ENCODE data around the gene PSME4. TPM values are rescaled to one million over a fixed set of nuclear protein-coding genes. Genes with fewer than 3 reads are reported as not detected.

Gene PSME4
- total RNA-seq, 2 experiments from 2014 or later, result 51.7 to 54.4 TPM

DNA sequence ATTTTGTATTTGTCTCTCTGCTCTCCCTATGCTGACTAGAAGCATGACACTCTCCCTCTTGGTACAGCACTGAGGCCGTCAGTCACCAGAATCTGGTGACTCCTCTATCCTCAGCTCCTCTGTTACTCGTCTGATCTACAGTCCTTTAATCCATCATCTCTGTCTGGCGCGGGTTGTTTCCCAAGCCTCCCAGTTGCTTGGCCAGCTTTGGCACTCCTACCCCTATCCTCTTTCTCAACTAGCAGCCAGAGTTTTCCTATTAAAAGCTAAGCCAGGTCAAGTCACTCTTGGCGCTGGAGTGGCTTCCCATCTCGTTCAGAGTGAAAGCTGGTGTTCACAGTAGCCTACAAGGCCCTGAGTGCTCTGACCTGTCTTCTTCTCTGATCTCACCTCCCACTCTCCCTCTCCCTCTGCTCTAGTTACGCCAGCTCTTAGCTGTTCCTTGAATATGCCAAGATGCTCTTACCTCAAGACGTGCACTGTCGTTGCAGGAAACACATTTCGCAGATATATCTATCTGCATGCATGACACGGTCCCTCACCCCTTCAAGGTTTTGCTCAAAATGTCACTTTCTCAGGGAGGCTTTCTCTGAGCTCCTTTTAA lies 41.8 kb upstream of the PSME4 start:
- H3K9me3 Mint-ChIP-seq, result no peaks in the 10 kb centered on the region
- POLR2A ChIA-PET, result interaction anchor here (2.3 kb wide), 1 partner anchor 12 kb away, joined by 7 read pairs; no protein-coding TSS in a partner anchor
- intact Hi-C loops (cut with micrococcal nuclease), result no loop called here

DNA sequence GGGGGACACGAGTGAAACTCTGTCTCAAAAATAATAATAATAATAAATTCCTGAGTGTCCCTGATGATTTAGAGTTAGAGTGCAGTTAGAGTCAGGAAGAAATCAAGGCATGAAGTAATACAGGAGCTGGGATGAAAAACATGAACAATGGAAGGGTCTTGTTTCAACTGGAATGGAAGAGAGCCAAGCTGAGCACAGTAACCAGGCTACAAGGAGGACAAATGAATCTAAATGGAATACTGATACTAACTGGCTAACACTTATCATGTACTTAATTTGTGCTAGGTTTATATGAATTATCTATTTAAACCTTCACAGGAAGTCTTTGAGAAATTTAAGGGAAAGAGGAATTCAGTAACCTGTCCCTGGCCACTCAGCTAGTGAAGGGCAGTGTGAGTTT lies 38.8 kb upstream of the PSME4 start:
- intact Hi-C loops (cut with micrococcal nuclease), result no loop called here
- Mint-ChIP-seq H3K4me1 (ENCODE audit: low read depth) (peaks cover 23% of the 10 kb centered on the region), H3K9me3 (no peaks in the 10 kb centered on the region), H3K4me3 (no peak overlapping the region), H3K27ac (no peak overlapping the region), H3K27me3 (no peaks in the 10 kb centered on the region), H3K36me3 (ENCODE audit: low read depth) (no peaks in the 10 kb centered on the region)
- POLR2A ChIA-PET, result interaction anchor here (0.6 to 1.3 kb wide), 2 partner anchors 11 to 185 kb away, joined by 3 read pairs; no protein-coding TSS in a partner anchor
- CTCF ChIA-PET, result interaction anchor here (1.4 kb wide), 1 partner anchor 15 kb away, joined by 3 read pairs; no protein-coding TSS in a partner anchor
- ATAC-seq (no peak), DNase-seq (no peak)
- TF ChIP-seq CTCF (IDR thresholded peaks at IDR 0.05), result no peak

More for the DNA sequence above, 41.8 kb upstream of the PSME4 start:
- Mint-ChIP-seq H3K36me3 (ENCODE audit: low read depth) (no peaks in the 10 kb centered on the region), H3K4me3 (no peak overlapping the region), H3K27ac (peak overlapping the region; percentile 7), H3K4me1 (ENCODE audit: low read depth) (peaks cover 23% of the 10 kb centered on the region), H3K27me3 (no peaks in the 10 kb centered on the region)
- DNase-seq, result no peak
- CTCF ChIA-PET, result no interaction called here
- peak; percentile 64 for ATAC-seq
- TF ChIP-seq CTCF (IDR thresholded peaks at IDR 0.05), result no peak

- Mint-ChIP-seq H3K36me3 (ENCODE audit: low read depth) (no peaks in the 10 kb centered on the region), H3K4me1 (ENCODE audit: low read depth) (peaks cover 15% of the 10 kb centered on the region), H3K27ac (no peak overlapping the region), H3K4me3 (no peak overlapping the region), H3K9me3 (no peaks in the 10 kb centered on the region), H3K27me3 (no peaks in the 10 kb centered on the region)
- no peak for DNase-seq
- no peak for ATAC-seq
- ChIA-PET CTCF (interaction anchor here (0.6 to 1.2 kb wide), 2 partner anchors 12 kb away, joined by 3 to 6 read pairs; no protein-coding TSS in a partner anchor), POLR2A (no interaction called here)
- intact Hi-C loops (cut with micrococcal nuclease), result no loop called here
- TF ChIP-seq CTCF (IDR thresholded peaks at IDR 0.05), result no peak
Observed at GRCh38 chr2:54008439-54008838, 37.6 kb upstream of the PSME4 start.

GRCh38 chr2:54000524-54000923 lies 29.7 kb upstream of the PSME4 start:
- POLR2A ChIA-PET, result interaction anchor here (1.5 kb wide), 1 partner anchor 11 kb away, joined by 7 read pairs; no protein-coding TSS in a partner anchor
- no peak for TF ChIP-seq CTCF (IDR thresholded peaks at IDR 0.05)
- DNase-seq (no peak), ATAC-seq (no peak)
- Mint-ChIP-seq H3K4me3 (no peak overlapping the region), H3K4me1 (ENCODE audit: low read depth) (no peaks in the 10 kb centered on the region), H3K9me3 (no peaks in the 10 kb centered on the region), H3K27me3 (no peaks in the 10 kb centered on the region), H3K36me3 (ENCODE audit: low read depth) (no peaks in the 10 kb centered on the region), H3K27ac (no peak overlapping the region)
- CTCF ChIA-PET, result no interaction called here
- intact Hi-C loops (cut with micrococcal nuclease), result no loop called here

GRCh38 chr2:54000122-54000521 lies 29.3 kb upstream of the PSME4 start:
- no peak for TF ChIP-seq CTCF (IDR thresholded peaks at IDR 0.05)
- H3K27ac Mint-ChIP-seq, result no peak overlapping the region
- H3K27me3 Mint-ChIP-seq, result no peaks in the 10 kb centered on the region
- H3K36me3 Mint-ChIP-seq (ENCODE audit: low read depth), result no peaks in the 10 kb centered on the region
- ChIA-PET CTCF (no interaction called here), POLR2A (interaction anchor here (1.5 kb wide), 1 partner anchor 12 kb away, joined by 7 read pairs; no protein-coding TSS in a partner anchor)
- peaks cover under 1% of the 10 kb centered on the region for H3K4me1 Mint-ChIP-seq (ENCODE audit: low read depth)
- ATAC-seq (no peak), DNase-seq (no peak)
- no peak overlapping the region for H3K4me3 Mint-ChIP-seq
- intact Hi-C loops (cut with micrococcal nuclease), result no loop called here
- H3K9me3 Mint-ChIP-seq, result no peaks in the 10 kb centered on the region
